ENCODE results near the gene ST3GAL4. TPM values are rescaled to one million over a fixed set of nuclear protein-coding genes. Genes with fewer than 3 reads are reported as not detected.

Gene ST3GAL4
- total and polyA plus RNA-seq, 9 of the 15 experiments (the other 6 are each of a cell fraction or from before 2014, with no cell fraction given): 0.27 to 22.9 (median 10.5) TPM

DNA sequence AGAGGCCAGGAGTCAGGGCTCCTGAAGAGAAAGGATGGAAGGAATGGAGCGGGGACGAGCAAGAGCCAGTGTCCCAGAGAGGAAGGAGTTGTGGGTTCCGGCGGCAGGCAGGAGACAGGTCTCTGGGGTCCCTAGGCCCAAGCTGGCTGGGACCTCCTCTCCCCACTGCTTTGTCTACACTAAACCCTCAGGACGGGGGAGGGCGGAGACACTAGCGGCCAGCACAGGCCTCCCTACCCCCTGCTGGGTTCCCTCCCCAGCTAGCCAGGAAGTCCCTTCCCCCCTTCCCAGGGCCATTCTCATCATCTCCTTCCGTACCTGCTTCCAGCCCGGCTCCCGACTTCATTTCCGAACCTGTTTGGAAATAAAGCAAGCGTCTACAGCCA lies 79.5 kb downstream of the ST3GAL4 start (continued):
- TF ChIP-seq, protein P1, sequence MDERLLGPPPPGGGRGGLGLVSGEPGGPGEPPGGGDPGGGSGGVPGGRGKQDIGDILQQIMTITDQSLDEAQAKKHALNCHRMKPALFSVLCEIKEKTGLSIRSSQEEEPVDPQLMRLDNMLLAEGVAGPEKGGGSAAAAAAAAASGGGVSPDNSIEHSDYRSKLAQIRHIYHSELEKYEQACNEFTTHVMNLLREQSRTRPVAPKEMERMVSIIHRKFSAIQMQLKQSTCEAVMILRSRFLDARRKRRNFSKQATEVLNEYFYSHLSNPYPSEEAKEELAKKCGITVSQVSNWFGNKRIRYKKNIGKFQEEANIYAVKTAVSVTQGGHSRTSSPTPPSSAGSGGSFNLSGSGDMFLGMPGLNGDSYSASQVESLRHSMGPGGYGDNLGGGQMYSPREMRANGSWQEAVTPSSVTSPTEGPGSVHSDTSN (CRISPR knock-in tag; IDR thresholded peaks at IDR 0.05; ENCODE audit: low read depth): no peak
- TF ChIP-seq, protein P1 (tag; conservative IDR thresholded peaks at IDR 0.05; ENCODE audit: low read depth): no peak
- TF ChIP-seq, protein P2, sequence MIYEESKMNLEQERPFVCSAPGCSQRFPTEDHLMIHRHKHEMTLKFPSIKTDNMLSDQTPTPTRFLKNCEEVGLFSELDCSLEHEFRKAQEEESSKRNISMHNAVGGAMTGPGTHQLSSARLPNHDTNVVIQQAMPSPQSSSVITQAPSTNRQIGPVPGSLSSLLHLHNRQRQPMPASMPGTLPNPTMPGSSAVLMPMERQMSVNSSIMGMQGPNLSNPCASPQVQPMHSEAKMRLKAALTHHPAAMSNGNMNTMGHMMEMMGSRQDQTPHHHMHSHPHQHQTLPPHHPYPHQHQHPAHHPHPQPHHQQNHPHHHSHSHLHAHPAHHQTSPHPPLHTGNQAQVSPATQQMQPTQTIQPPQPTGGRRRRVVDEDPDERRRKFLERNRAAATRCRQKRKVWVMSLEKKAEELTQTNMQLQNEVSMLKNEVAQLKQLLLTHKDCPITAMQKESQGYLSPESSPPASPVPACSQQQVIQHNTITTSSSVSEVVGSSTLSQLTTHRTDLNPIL (CRISPR knock-in tag; IDR thresholded peaks at IDR 0.05): no peak
- TF ChIP-seq, protein P3, sequence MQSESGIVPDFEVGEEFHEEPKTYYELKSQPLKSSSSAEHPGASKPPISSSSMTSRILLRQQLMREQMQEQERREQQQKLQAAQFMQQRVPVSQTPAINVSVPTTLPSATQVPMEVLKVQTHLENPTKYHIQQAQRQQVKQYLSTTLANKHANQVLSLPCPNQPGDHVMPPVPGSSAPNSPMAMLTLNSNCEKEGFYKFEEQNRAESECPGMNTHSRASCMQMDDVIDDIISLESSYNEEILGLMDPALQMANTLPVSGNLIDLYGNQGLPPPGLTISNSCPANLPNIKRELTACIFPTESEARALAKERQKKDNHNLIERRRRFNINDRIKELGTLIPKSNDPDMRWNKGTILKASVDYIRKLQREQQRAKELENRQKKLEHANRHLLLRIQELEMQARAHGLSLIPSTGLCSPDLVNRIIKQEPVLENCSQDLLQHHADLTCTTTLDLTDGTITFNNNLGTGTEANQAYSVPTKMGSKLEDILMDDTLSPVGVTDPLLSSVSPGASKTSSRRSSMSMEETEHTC (IDR thresholded peaks at IDR 0.05): no peak
- no peak for TF ChIP-seq GABPB1 (CRISPR knock-in tag; IDR thresholded peaks at IDR 0.05)
- no peak for TF ChIP-seq ELF4 (CRISPR knock-in tag; IDR thresholded peaks at IDR 0.05)
- no peak for TF ChIP-seq U2AF2 (optimal IDR thresholded peaks at IDR 0.05; ENCODE audit: low read depth, low read length)

All from K562 (cell line).